ENCODE results near the gene RXRB. TPM values are rescaled to one million over a fixed set of nuclear protein-coding genes. Genes with fewer than 3 reads are reported as not detected.

The RXRB gene
- total and polyA plus RNA-seq, 2 of the 8 experiments (the other 6 are each of a cell fraction or from before 2014, with no cell fraction given) = 13.0 to 18.1 TPM

DNA sequence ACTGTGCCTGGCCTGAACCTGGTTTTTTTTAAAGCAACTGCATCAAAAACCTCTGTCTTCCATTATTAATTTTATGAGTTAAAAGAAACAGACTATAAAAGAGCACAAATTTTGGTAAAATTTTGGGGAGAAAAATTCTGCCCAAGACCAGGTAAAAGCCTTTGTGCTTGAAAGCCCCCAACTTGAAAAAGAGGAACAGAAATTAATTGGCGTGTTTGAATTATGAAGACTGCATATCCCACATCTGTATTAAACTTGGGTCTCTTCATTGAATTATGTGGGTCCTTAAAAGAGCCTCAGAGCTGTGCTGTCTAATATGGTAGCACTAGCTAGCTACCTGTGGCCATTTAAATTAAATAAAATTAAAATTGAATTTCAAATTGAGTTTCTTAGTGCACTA, 49.4 kb downstream of the RXRB start:
- ChIA-PET POLR2A (ENCODE audit: partially characterized antibody) (interaction anchor here (1.0 to 1.4 kb wide), 4 partner anchors 11 to 30 kb away, joined by 3 to 5 read pairs (median 4); no protein-coding TSS in a partner anchor), CTCF (ENCODE audit: partially characterized antibody) (interaction anchor here (0.9 to 7.7 kb wide), 12 partner anchors 9 to 150 kb away, joined by 3 to 69 read pairs (median 11); no protein-coding TSS in a partner anchor)
- TF ChIP-seq SIRT6 (IDR thresholded peaks at IDR 0.05; ENCODE audit: low read length) = no peak
- TF ChIP-seq EZH2 (IDR thresholded peaks at IDR 0.05; ENCODE audit: low read depth, low read length, severe bottlenecking) = no peak
- no peak for TF ChIP-seq KDM5A (IDR thresholded peaks at IDR 0.05; ENCODE audit: low read length)
- no peak for TF ChIP-seq POLR2A (IDR thresholded peaks at IDR 0.05; ENCODE audit: control extremely low read depth in 1 of 2, low read depth in 2 of 2, low read length in 2 of 2)
- no peak for TF ChIP-seq KDM4A (IDR thresholded peaks at IDR 0.05; ENCODE audit: low read depth, low read length, severe bottlenecking)
- TF ChIP-seq SIX5 (IDR thresholded peaks at IDR 0.05; ENCODE audit: low read depth, low read length) = no peak
- TF ChIP-seq SUZ12 (IDR thresholded peaks at IDR 0.05; ENCODE audit: low read length) = no peak
- TF ChIP-seq ZNF274 (IDR thresholded peaks at IDR 0.05; ENCODE audit: borderline replicate concordance, extremely low read depth, low read length) = no peak
- DNase-seq (ENCODE audit: low read depth in 1 of 2, low spot score in 2 of 2) = no peak
- H3K4me2 ChIP-seq (ENCODE audit: insufficient read depth in 1 of 2, low read depth in 2 of 2, low read length in 2 of 2) = no peak overlapping the region
- no peak for FAIRE-seq
- H3K23ac ChIP-seq (ENCODE audit: insufficient read length) = no peak overlapping the region
- no peak overlapping the region for H2BK5ac ChIP-seq (ENCODE audit: low read depth, low read length)
- peaks cover 0 to 2% (median 0%) of the 10 kb centered on the region in 4 experiments; a peak in 1 of 7 replicates for H3K4me1 ChIP-seq (replicated peaks in 1 of 4; ENCODE audit: control insufficient read depth in 3 of 4, insufficient read depth in 4 of 4, low read length in 3 of 4)
- H3K14ac ChIP-seq (ENCODE audit: insufficient read length) = no peak overlapping the region
- no peaks in the 10 kb centered on the region for H4K20me1 ChIP-seq (replicated peaks in 1 of 2; ENCODE audit: control insufficient read depth in 1 of 2, insufficient read depth in 2 of 2, low read length in 2 of 2)
- H3K27ac ChIP-seq (ENCODE audit: low read depth, low read length) = no peak overlapping the region
- H2BK20ac ChIP-seq (ENCODE audit: low read length) = no peak overlapping the region
- H2BK15ac ChIP-seq (ENCODE audit: low read length) = no peak overlapping the region
- H2AK5ac ChIP-seq (ENCODE audit: low read depth, low read length) = no peak overlapping the region
- H2AFZ ChIP-seq (ENCODE audit: low read length) = no peak overlapping the region
- H3K79me2 ChIP-seq (ENCODE audit: control insufficient read depth in 1 of 2, insufficient read depth in 2 of 2, low read length in 2 of 2) = no peaks in the 10 kb centered on the region
- H3K9ac ChIP-seq (replicated peaks in 1 of 4; ENCODE audit: extremely low read depth in 1 of 4, low read depth in 3 of 4, low read length in 3 of 4) = no peak overlapping the region
- H3K4ac ChIP-seq (replicated peaks; ENCODE audit: insufficient read length, low read depth, low read length) = no peak overlapping the region
- no peaks in the 10 kb centered on the region for H3K36me3 ChIP-seq (ENCODE audit: control insufficient read depth in 2 of 4, insufficient read depth in 4 of 4, low read length in 3 of 4)
- WGBS, 2 experiments (ENCODE audit: extremely low coverage in 1 of 2, insufficient coverage in 1 of 2, insufficient read length in 1 of 2, insufficient replicate concordance in 2 of 2, low coverage in 1 of 2, low lambda C conversion rate in 2 of 2, missing lambda C conversion rate in 1 of 2) = 84% methylated on average over 1 of the region's 1 CpG; no CpG with 5 or more reads in 1 of the 2 experiments
- no peak overlapping the region for H4K91ac ChIP-seq (replicated peaks; ENCODE audit: insufficient read length, low read length)
- H3K23me2 ChIP-seq (ENCODE audit: low read depth, low read length) = no peaks in the 10 kb centered on the region
- peaks cover 0 to 3% of the 10 kb centered on the region in 2 experiments; a peak in 2 of 4 replicates for H3K9me3 ChIP-seq (ENCODE audit: insufficient read depth in 2 of 2, low read depth in 1 of 2, low read length in 1 of 2)
- H2BK120ac ChIP-seq (replicated peaks; ENCODE audit: low read depth, low read length) = no peak overlapping the region
- H3K56ac ChIP-seq (replicated peaks; ENCODE audit: insufficient read length, low read depth, low read length) = no peak overlapping the region
- no peak overlapping the region for H4K5ac ChIP-seq (ENCODE audit: insufficient read length, low read depth, low read length)
- H3K4me3 ChIP-seq (ENCODE audit: extremely low read depth in 1 of 4, insufficient read depth in 2 of 4, low read depth in 3 of 4, low read length in 4 of 4) = no peak overlapping the region
- H3K79me1 ChIP-seq (ENCODE audit: low read depth, low read length) = no peaks in the 10 kb centered on the region
- no peak overlapping the region for H3K18ac ChIP-seq (ENCODE audit: extremely low read depth, low read length)
- H2BK12ac ChIP-seq (ENCODE audit: low read depth, low read length) = no peak overlapping the region
- H3K27me3 ChIP-seq (replicated peaks in 1 of 4; ENCODE audit: control insufficient read depth in 3 of 4, extremely low read depth in 1 of 4, insufficient read depth in 3 of 4, low read length in 3 of 4) = no peaks in the 10 kb centered on the region
- no peak overlapping the region for H4K8ac ChIP-seq (ENCODE audit: extremely low read depth, insufficient read depth, low read length)

All from H1 (cell line).